T-helper 1 cell treated with Interleukin-12 subunit alpha and Interleukin-12 subunit beta and Interleukin-4 antibody, amounts not matched to agents 30 ng/mL and 1 ng/mL, for 36 hours (primary cell): ENCODE data around the gene SHROOM3. TPM values are rescaled to one million over a fixed set of nuclear protein-coding genes. Genes with fewer than 3 reads are reported as not detected.

Experiments
- intact Hi-C: fragments of 100-400 bp; cut with micrococcal nuclease; formaldehyde crosslinking; loops from one replicate; pipeline ENCODE4 v1.15.1; 2024
- total RNA-seq: library from RNA; stranded (reverse); gene quantifications from 2 replicates; pipeline ENCODE4 v1.2.3, GENCODE V29; 2022

Gene SHROOM3
- total RNA-seq, 1 donor from 2014 or later: 0.02 TPM

GRCh38 chr4:76689145-76689817 lies 254.3 kb downstream of the SHROOM3 start:
- intact Hi-C loops: no loop called here

DNA sequence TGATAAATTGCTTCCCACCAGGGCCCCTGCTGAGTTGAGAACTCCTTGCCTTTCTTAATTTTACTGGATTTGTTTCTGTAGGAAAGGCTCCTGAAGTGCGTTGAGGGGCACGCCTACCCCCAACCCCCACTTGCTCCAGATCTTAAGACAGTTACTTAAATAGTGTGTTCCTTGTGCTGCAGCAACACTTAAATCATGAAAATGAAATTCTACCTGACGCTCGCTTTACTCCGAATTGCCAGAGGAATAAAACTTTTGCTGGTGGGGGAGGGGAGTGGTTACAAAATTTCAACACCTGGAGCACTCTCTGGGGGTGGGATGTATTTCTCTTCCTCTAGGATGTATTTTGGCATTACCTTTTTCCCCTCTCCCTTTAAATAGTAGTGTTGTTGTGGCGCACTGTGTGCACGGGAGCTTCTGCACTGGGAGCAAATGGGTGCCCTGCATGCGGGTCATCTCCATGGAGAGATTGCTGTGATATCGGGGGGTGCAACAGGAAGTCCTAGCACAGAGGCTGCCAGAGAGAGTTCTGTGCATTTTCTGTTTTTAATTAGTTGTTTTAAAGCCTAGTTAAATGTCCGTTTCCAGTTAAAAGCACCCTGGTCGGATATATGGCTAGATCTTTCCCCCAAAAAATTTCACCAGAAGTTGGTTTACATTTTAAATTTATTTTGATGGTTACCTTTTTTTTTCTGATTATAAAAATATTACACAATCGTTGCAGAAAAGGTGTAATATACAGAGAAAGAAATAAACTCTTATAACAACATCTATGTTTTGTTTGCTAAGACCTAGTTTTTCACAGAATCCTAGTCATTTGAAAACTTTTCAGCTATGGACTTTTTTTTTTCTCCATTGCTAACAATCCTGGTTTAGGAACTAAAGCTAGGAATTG lies 255.2 kb downstream of the SHROOM3 start:
- intact Hi-C loops: loop anchor here (10.0 kb wide), 1 partner anchor 475 kb away; the partner anchor contains the start of gene SCARB2

GRCh38 chr4:76690906-76691275 lies 255.9 kb downstream of the SHROOM3 start:
- intact Hi-C loops: loop anchor here (10.0 kb wide), 1 partner anchor 476 kb away; the partner anchor contains the start of gene SCARB2

DNA sequence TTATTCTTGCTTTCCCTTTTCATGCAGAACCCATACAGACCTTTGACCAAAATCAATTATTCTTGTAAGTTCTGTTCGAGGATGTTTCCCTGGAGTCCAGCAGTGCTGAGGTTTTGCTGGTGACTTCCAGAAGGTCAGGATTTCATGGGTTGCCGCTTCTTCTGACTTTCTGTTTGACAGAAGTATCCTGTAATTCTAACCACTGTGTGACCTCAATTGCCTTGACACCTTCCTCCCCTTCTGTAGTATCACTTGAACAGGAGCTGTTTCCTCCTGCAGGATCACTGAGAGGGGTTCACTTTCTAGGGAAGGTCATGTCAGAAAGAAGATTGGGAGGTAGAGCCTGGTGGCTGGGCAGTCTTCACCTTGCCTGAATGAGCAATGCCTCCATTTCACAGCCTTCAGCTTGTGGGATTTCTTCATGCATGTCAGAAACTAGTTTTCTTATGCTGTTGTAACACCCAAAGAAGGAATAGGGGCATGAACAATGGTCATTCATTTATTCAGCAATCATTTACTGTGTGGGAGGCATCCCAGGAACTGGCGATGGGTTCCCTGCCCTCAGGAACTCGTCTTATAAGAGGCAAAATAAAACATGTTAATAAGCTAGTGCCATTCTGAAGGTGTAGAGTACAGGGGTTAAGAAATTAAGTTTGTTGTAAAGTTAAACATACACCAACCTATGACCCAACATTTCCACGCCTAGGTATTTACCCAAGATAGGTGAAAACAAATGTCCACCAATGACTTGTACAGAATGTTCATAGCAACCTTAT lies 257.0 kb downstream of the SHROOM3 start:
- intact Hi-C loops: loop anchor here (10.0 kb wide), 1 partner anchor 477 kb away; the partner anchor contains the start of gene SCARB2

GRCh38 chr4:76692761-76693160 lies 257.7 kb downstream of the SHROOM3 start:
- intact Hi-C loops: loop anchor here (10.0 kb wide), 1 partner anchor 478 kb away; the partner anchor contains the start of gene SCARB2

DNA sequence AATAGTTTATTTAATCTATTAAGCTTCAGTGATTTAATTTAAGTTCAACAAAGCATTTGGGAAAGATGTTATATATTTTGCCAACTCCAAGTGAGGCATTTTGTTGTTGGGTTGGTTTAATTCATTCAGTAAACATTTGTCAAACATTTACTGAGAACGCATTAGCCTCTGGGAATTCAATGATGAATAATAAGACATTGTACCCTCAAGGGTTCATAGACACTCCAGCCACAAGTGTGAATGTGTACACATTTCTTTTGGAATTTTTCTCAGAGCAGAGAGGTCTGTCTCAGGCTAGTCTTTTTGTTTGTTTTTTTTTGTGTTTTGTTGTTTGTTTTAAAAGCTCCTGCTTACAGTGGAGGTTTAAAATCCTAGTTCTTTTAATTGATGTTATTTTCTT lies 259.0 kb downstream of the SHROOM3 start:
- intact Hi-C loops: loop anchor here (10.0 kb wide), 1 partner anchor 479 kb away; the partner anchor contains the start of gene SCARB2

DNA sequence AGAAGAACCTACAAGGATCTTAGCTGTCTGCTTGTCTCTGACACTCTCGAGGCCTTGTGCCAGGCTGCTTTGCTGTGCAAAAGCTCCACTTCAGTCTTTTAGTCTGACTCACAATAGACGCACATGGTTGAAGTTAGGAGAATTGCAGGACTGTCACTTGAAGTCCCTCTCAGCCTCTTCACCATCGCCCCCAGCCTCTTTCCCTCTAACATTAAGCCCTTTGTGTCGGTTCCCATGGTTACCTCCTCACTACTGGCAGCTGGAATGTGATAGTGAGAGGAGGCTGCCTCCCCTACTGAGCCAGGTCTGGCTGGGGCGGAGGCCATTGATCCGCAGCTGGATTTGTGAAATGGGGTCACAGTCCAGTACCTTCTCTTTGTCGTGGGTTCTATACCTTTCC lies 261.1 kb downstream of the SHROOM3 start:
- intact Hi-C loops: loop anchor here (10.0 kb wide), 1 partner anchor 481 kb away; the partner anchor contains the start of gene SCARB2

- intact Hi-C loops: loop anchor here (10.0 kb wide), 1 partner anchor 482 kb away; the partner anchor contains the start of gene SCARB2
Measured at GRCh38 chr4:76697129-76697803, 262.2 kb downstream of the SHROOM3 start.

GRCh38 chr4:76698141-76698540 lies 263.1 kb downstream of the SHROOM3 start:
- intact Hi-C loops: loop anchor here (10.0 kb wide), 1 partner anchor 483 kb away; the partner anchor contains the start of gene SCARB2

GRCh38 chr4:76699751-76700310 lies 264.8 kb downstream of the SHROOM3 start:
- intact Hi-C loops: loop anchor here (10.0 kb wide), 1 partner anchor 485 kb away; the partner anchor contains the start of gene SCARB2

GRCh38 chr4:76702440-76703122 lies 267.6 kb downstream of the SHROOM3 start:
- intact Hi-C loops: no loop called here

- intact Hi-C loops: no loop called here
Measured at GRCh38 chr4:76703123-76703490, 268.1 kb downstream of the SHROOM3 start.

DNA sequence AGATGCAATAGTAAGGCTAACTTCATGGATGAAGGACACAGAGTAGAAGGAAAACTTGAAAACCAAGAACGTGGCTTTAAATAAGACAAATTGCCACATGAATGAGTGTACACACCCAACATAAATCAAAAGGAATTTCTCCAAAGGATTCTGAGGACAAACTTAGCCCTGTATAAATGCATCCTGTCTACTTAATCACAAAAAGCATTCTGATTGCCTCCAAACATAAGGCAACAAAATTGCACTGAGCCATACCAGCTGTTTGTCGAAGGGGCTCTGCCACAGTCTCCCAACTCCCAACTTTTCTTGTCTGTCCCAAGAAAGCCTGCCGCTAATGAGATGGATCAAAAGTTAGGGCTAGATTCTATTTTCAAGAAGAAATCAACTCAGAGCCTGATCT lies 268.6 kb downstream of the SHROOM3 start:
- intact Hi-C loops: no loop called here

DNA sequence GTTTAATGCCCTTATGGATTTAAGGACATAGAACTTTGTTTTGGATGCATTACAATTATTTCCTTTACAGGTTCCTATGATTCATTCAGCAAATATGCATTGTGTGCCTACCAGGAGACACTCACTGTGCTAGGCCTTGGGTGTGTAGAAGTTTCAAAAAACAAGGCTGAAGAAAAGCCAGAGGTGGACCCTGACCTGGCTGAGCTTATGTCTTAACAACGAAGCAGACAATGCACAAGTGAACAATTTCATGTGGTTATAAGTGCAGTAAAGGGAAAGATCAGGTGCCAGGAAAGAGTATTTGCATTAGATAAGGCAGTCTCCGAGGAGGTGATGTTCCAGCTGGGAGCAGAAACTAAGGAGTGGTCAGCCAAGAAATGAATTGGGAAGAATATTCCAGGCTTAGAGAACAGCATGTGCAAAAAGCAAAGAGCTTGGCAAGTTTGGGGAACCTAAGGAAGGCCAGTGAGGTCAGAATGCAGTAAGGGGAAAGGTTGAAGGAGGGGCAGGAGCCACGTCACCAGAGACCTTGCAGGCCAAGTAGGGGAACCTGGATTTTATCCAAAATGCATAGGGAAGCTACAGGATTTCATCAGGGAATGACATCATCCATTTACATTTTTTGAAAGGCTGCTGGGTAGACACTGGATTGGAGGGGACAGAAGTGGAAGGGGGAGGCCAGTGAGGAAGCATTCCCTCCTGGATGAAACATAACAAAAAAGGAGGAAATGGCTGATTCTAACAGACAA lies 269.3 kb downstream of the SHROOM3 start:
- intact Hi-C loops: no loop called here

GRCh38 chr4:76705472-76705871 lies 270.4 kb downstream of the SHROOM3 start:
- intact Hi-C loops: no loop called here

DNA sequence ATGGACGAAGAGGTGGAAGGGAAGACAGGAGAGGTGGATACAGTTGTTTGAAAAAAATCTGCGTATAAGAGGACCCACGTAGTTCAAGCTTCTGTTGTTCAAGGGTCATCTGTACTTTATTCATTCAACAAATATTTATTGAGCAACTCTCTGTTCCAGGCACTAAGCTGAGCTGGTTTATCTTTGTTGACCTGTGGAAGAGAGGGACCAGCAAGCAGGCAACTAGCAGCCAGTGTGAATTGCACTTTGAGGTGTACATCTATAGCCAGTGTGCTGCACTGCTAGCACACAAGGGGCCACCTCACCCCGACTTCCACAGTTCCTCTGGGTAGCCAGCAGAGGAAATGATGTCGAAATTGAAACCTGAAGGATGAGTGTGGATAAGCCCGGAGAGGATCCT lies 271.6 kb downstream of the SHROOM3 start:
- intact Hi-C loops: no loop called here

DNA sequence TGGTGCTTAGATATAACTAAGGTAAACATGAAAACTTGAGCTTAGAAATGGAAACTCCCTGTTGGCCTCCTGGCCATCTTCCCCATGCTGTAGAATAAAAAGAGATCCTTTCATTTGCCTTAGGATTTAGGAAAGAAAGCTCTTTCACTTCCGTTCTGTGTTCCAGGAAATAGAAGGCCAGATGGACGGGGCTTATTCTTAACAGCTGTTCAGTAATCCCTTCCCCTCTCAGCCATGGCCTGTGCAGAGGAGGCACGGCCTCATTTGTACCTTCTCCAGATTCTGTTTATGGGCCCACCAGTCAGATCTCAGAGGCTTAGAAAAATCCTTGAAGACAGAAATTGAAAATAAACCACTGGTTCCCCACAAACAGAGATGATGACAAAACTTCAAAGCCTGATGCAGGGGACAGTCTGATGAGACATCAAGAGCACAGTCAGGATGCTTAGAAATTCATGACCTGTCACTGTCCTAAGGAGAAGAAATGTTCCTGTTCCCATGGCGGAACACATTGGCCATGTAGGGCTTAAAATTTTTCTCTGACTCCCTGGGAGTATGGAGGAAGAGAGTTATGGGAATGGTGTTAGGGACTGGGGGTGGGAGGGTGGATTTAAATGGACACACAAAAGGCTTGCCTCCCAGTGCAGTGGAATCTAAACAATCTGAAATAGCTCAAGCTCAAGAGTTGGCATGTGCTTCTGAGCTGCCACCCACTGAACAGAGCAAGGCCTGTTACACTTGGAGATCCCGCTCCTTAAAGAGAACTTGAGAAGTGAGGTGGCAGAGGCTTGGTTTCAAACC lies 274.1 kb downstream of the SHROOM3 start:
- intact Hi-C loops: no loop called here

DNA sequence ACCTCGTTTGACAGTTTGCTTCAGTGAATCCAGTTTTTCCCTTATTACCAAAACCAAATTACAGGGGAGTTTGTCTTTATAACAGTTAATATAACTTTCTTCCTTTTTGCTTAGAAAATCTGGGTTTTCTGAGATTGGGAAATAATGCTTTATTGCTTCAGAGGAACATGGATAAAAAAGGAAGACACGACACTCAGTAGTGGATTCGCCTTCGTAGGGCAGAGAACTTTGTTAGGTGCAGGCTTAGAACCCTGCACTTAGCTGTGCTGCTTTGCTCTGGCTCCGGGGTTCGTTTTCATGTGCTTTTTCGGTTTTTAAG lies 274.7 kb downstream of the SHROOM3 start:
- intact Hi-C loops: no loop called here
